DMS153 treated with DMSO at 0.1 percent for 48 hours (cell line): Measurements from ENCODE around the gene CTAG2.
"Not testable (repeated sequence)": the region's sequence is repeated elsewhere in the genome, so short reads cannot be mapped to it uniquely, and the experiment has no call there.

Experiments
- DNase-seq: peaks from one replicate; lab custom pipeline; 2025; ENCODE audit not compliant: unreplicated experiment; lab: John Stamatoyannopoulos, UW

CTAG2 gene

GRCh38 chrX:154653413-154653812 lies at the start of gene CTAG2:
Gene CTAG2 (minus strand): TSS chrX:154653579. CDS start chrX:154653515, 64 bp downstream.
- DNase-seq = not testable (repeated sequence)

- DNase-seq = no peak
These were observed 45.4 kb upstream of the CTAG2 start for GRCh38 chrX:154698630-154699248.

GRCh38 chrX:154696676-154697045 lies 43.3 kb upstream of the CTAG2 start:
- DNase-seq = no peak

- DNase-seq = no peak
These were observed 42.7 kb upstream of the CTAG2 start for GRCh38 chrX:154695911-154696675.

- no peak for DNase-seq
These were observed 40.0 kb upstream of the CTAG2 start for GRCh38 chrX:154693394-154693793.

- not testable (repeated sequence) for DNase-seq
These were observed 37.1 kb upstream of the CTAG2 start for GRCh38 chrX:154690438-154690837.

GRCh38 chrX:154672084-154672483 lies 18.7 kb upstream of the CTAG2 start:
- not testable (repeated sequence) for DNase-seq

- not testable (repeated sequence) for DNase-seq
These were observed 17.5 kb upstream of the CTAG2 start for GRCh38 chrX:154670848-154671247.

GRCh38 chrX:154661899-154662298 lies 8.5 kb upstream of the CTAG2 start:
- DNase-seq = no peak

GRCh38 chrX:154661170-154661569 lies 7.8 kb upstream of the CTAG2 start:
- DNase-seq = no peak

GRCh38 chrX:154660541-154660940 lies 7.2 kb upstream of the CTAG2 start:
- no peak for DNase-seq

GRCh38 chrX:154658957-154659356 lies 5.6 kb upstream of the CTAG2 start:
- DNase-seq = no peak

GRCh38 chrX:154658187-154658586 lies 4.8 kb upstream of the CTAG2 start:
- DNase-seq = no peak

- DNase-seq = no peak
These were observed 3.9 kb upstream of the CTAG2 start for GRCh38 chrX:154657226-154657805.

- DNase-seq = no peak
These were observed 2.4 kb upstream of the CTAG2 start for GRCh38 chrX:154655786-154656185.

- no peak for DNase-seq
These were observed 2.0 kb upstream of the CTAG2 start for GRCh38 chrX:154655346-154655745.

- DNase-seq = no peak
These were observed 1.5 kb upstream of the CTAG2 start for GRCh38 chrX:154654925-154655324.

GRCh38 chrX:154654372-154654771 lies 993 bp upstream of the CTAG2 start:
- DNase-seq = no peak

- DNase-seq = no peak
These were observed 354 bp downstream of the CTAG2 start for GRCh38 chrX:154653048-154653401.

GRCh38 chrX:154652311-154653047 lies 900 bp downstream of the CTAG2 start:
- DNase-seq = no peak

GRCh38 chrX:154650221-154650510 lies 3.2 kb downstream of the CTAG2 start:
- DNase-seq = no peak
